Stomach (tissue), 9 donors: Measurements from ENCODE around the gene FXYD3. TPM values are rescaled to one million over a fixed set of nuclear protein-coding genes. Genes with fewer than 3 reads are reported as not detected.

Experiments
- DNase-seq, 2 donors: peaks; one replicate each; pipeline versions ENCODE4 v3.0.0 to v3.0.0-alpha.2; 2013 to 2019
- H3K27ac ChIP-seq, 5 donors: fragments of 200-600 bp in 4 of 5; sonication (generic) in 4 of 5; one replicate each; pipeline ENCODE4 v1.5.1; 2013 to 2019; ENCODE audit warnings: mild to moderate bottlenecking in 1 of 5, moderate library complexity in 1 of 5
- H3K27me3 ChIP-seq, 3 donors: fragments of 200-600 bp; sonication (generic); one replicate each; pipeline ENCODE4 v1.5.1; 2017 to 2019; ENCODE audit warnings: mixed run types in 1 of 3
- H3K36me3 ChIP-seq, 4 donors: fragments of 200-600 bp; sonication (generic); 1 replicate in 3 of 4; 2 replicates in 1 of 4; pipeline ENCODE4 v1.5.1; 2016 to 2019
- H3K4me1 ChIP-seq, 4 donors: fragments of 200-600 bp; sonication (generic); one replicate each; pipeline ENCODE4 v1.5.1; 2016 to 2019
- H3K4me3 ChIP-seq, 4 donors: fragments of 200-600 bp; sonication (generic) in 3 of 4; one replicate each; pipeline ENCODE4 v1.5.1; 2016 to 2019; ENCODE audit warnings: mild to moderate bottlenecking in 1 of 4
- H3K9me3 ChIP-seq, 4 donors: fragments of 200-600 bp; sonication (generic); one replicate each; pipeline ENCODE4 v1.5.1; 2016 to 2019
- EP300 ChIP-seq: sonication (generic); formaldehyde crosslinking; IDR thresholded peaks from one replicate; pipeline ENCODE4 v1.6.1; 2017; ENCODE audit warnings: antibody characterized with exemption
- POLR2A ChIP-seq, 4 donors: fragments of 450-650 bp; IDR thresholded peaks; one replicate each; pipeline ENCODE4 v1.6.1; 2016; ENCODE audit warnings: antibody characterized with exemption in 4 of 4, control low read depth in 2 of 4, mild to moderate bottlenecking in 1 of 4, moderate library complexity in 1 of 4
- POLR2AphosphoS5 ChIP-seq, 3 donors: sonication (generic); formaldehyde crosslinking; IDR thresholded peaks; one replicate each; pipeline ENCODE4 v1.6.1; 2016; ENCODE audit warnings: antibody characterized with exemption in 3 of 3
- WGBS, 5 donors: extraction: QIAGEN DNeasy Blood & Tissue Kit in 3 of 5; methylation state at CpG; one replicate each; pipeline versions ENCODE4 v1.1.5 to v1.1.7; 2013 to 2018; 5-methylcytosine and 5-hydroxymethylcytosine counted together
- intact Hi-C: fragments of 100-400 bp; cut with DNase I; formaldehyde crosslinking; loops from one replicate; pipeline ENCODE4 v1.15.1; 2023; ENCODE audit warnings: low total_unique reads
- polyA plus RNA-seq, 3 donors: library from polyadenylated mRNA; stranded (reverse); fragments of 200-250 nt; gene quantifications; one replicate each; pipeline ENCODE4 v1.2.3, GENCODE V29; 2013
- total RNA-seq, 5 donors: library from RNA; depleted of rRNA; stranded (reverse); fragments of >200 nt; gene quantifications; one replicate each; pipeline versions ENCODE4 v1.1.0 to v1.2.3, GENCODE V29; 2014 to 2016
- TF ChIP-seq, protein P1 (sequence below), 7 experiments: fragments of 450-650 bp in 4 of 7; fragments of 200-600 bp in 3 of 7; sonication (generic) in 3 of 7; IDR thresholded peaks; one replicate each; pipeline ENCODE4 v1.5.1; 2016 to 2019; ENCODE audit warnings: antibody characterized with exemption in 7 of 7, control low read depth in 2 of 7, mild to moderate bottlenecking in 1 of 7
- donor health status: healthy with polysubstance abuse.
- donor health status: Bipolar disorder and iron deficiency.
- donor health status: healthy.

Gene FXYD3
- total and polyA plus RNA-seq, 8 donors: 84.8 to 800 (median 441) TPM

DNA sequence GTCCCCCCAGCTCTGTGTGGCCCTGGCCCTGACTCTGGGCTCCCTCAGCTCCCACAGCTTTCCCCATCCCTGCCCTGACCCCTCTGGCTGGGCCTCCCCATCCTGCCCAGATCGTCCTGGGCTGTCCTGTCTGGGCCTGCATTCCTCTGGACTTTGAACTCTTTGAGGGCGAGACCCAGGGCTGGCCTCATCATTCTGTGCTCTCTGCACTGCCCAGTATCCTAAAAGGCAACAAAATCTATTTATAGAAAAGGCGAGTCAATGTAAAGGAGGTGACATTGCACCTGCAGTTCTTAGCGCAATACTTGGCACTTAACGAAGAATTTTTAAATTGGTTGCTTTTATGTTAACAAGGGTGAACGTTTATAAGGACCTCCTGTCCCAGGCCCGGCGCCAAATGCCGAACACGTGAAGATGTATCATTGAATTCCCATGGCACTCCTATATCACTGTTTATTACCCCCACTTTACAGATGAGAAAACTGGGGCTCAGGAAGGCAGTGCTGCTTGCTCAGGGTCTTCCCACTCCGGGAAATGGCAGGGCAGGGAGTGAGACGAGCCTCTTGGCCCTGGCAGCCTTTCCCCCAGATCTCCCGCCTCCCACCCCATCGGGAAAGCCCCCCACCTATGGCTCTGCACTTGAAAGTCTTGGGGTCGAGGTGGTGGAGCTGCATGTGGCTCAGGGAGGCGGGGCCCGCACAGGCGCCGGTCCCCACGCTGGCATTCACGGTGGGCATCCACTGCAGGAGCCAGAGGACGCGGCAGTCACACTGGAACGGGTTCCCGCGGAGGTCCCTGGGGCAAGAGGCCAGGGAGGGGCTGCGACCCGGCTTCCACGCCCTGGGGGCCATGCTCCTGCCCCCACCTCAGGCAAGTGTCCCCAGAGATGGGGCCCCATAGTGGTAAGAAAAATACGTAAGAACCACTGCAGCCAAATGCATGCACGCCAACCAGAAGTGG lies 15.4 kb downstream of the FXYD3 start:
- no peaks in the 10 kb centered on the region for H3K36me3 ChIP-seq
- no peaks in the 10 kb centered on the region for H3K9me3 ChIP-seq
- intact Hi-C loops: no loop called here
- no peak for DNase-seq
- 77 to 87% (median 84%) methylated on average over 12 to 31 of the region's 31 CpGs for WGBS, 5 donors
- H3K27me3 ChIP-seq: no peaks in the 10 kb centered on the region
- peaks cover 0 to 24% (median 21%) of the 10 kb centered on the region in 4 donors for H3K4me1 ChIP-seq
- TF ChIP-seq EP300: no peak
- no peak overlapping the region for H3K4me3 ChIP-seq
- no peak overlapping the region for H3K27ac ChIP-seq

DNA sequence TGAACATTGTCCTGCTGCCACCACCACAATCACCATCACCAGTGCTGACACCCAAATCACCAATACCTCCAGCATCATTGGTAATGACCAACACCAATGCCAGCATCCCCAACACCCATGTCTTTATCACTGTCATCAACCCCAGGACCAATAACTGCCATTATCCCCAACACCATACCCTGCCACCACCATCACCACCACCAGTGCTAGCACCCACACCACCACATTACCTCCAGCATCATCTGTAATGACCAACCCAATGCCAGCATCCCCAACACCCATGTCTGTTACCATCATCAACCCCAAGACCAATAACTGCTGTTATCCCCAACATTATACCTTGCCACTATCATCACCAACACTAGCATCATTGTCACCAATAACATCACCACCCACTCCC lies 16.6 kb downstream of the FXYD3 start:
- H3K4me1 ChIP-seq: peaks cover 3 to 32% (median 31%) of the 10 kb centered on the region in 4 donors
- no peak overlapping the region for H3K4me3 ChIP-seq
- no peak overlapping the region for H3K27ac ChIP-seq
- no peaks in the 10 kb centered on the region for H3K36me3 ChIP-seq
- no peaks in the 10 kb centered on the region for H3K27me3 ChIP-seq
- no peaks in the 10 kb centered on the region for H3K9me3 ChIP-seq
- no peak for TF ChIP-seq POLR2AphosphoS5 (IDR thresholded peaks at IDR 0.05)
- TF ChIP-seq EP300: no peak
- TF ChIP-seq, protein P1, sequence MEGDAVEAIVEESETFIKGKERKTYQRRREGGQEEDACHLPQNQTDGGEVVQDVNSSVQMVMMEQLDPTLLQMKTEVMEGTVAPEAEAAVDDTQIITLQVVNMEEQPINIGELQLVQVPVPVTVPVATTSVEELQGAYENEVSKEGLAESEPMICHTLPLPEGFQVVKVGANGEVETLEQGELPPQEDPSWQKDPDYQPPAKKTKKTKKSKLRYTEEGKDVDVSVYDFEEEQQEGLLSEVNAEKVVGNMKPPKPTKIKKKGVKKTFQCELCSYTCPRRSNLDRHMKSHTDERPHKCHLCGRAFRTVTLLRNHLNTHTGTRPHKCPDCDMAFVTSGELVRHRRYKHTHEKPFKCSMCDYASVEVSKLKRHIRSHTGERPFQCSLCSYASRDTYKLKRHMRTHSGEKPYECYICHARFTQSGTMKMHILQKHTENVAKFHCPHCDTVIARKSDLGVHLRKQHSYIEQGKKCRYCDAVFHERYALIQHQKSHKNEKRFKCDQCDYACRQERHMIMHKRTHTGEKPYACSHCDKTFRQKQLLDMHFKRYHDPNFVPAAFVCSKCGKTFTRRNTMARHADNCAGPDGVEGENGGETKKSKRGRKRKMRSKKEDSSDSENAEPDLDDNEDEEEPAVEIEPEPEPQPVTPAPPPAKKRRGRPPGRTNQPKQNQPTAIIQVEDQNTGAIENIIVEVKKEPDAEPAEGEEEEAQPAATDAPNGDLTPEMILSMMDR (IDR thresholded peaks at IDR 0.05): no peak
- TF ChIP-seq POLR2A (IDR thresholded peaks at IDR 0.05): no peak
- intact Hi-C loops: no loop called here
- DNase-seq: no peak

DNA sequence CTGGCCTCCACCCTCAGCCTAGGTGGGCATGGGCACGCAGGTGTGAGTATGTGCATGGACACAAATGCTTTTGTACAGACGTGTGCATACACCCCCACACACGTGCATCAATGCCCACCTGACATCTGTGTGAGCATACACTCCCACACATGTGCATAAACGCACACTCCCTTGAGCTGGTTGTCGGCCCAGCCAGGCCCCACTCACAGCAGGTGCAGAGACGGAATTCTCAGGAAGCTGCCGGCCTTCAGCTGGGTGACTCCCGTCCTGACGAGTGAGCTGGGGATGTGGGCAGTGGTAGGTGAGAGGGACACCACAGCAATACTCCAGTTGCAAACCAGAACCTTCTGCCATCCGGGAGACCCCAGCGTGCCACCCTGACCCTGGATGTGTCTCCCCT lies 18.2 kb downstream of the FXYD3 start:
- TF ChIP-seq EP300 (no peak), POLR2A (IDR thresholded peaks at IDR 0.05) (no peak), POLR2AphosphoS5 (IDR thresholded peaks at IDR 0.05) (no peak)
- TF ChIP-seq, protein P1 (IDR thresholded peaks at IDR 0.05): no peak
- Histone ChIP-seq H3K36me3 (no peaks in the 10 kb centered on the region), H3K27ac (peak overlapping the region in 2 of 5 donors; percentile 47 to 73), H3K4me1 (peaks cover 7 to 44% (median 41%) of the 10 kb centered on the region in 4 donors), H3K9me3 (no peaks in the 10 kb centered on the region), H3K27me3 (peaks cover 0 to 4% (median 0%) of the 10 kb centered on the region in 3 donors), H3K4me3 (peak overlapping the region; percentile 20 to 32 (median 24))
- no peak for DNase-seq
- WGBS, 5 donors: 69 to 82% (median 75%) methylated on average over 5 to 11 of the region's 11 CpGs
- intact Hi-C loops: no loop called here

DNA sequence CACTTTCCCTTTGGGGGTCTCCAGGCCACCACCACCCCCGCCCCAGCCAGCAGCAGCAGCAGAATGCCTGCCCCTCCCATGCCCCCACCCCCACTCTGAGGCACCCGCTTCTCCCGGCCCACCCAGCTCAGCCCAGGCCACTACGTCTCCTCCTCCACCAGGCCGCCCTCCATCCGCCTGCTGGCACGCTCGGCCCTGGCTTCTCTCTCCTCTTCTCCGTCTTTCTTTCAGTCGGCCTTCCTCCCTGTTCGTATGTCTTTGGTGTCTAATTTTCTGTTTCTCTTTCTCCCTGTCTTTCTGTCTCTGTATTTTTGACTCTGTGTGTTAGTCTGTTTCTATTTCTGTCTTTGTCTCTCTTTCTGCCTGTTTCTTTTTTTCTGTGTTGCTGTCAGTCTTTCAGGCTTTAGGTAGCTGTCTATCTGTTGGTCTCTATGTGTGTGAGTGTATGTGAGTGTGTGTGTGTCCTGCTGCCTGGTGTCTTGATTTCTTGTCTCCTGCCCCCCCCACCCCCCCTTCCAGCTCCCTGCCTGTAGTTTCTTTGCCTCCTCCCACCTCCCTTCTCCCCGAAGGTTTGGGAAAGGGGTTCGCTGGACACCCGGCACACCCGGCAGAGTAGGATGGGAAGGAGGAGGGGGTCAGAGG lies 19.1 kb downstream of the FXYD3 start, which contains the start of gene LGI4:
TSS of gene LGI4 (minus strand) at position 459 of the 642 bp plus-strand sequence. CDS start at position 80, 379 bp downstream.
- no peaks in the 10 kb centered on the region for H3K9me3 ChIP-seq
- WGBS, 5 donors: 53 to 76% (median 72%) methylated on average over 12 to 15 of the region's 15 CpGs
- intact Hi-C loops: no loop called here
- H3K27ac ChIP-seq: peak within 1 kb of the TSS in 4 of 5 donors; percentile 47 to 73 (median 54)
- TF ChIP-seq, protein P1 (IDR thresholded peaks at IDR 0.05): no peak
- TF ChIP-seq EP300 (no peak), POLR2A (IDR thresholded peaks at IDR 0.05) (no peak), POLR2AphosphoS5 (IDR thresholded peaks at IDR 0.05) (no peak)
- no peaks in the 10 kb centered on the region for H3K36me3 ChIP-seq
- peak within 1 kb of the TSS; percentile 20 to 32 (median 24) for H3K4me3 ChIP-seq
- DNase-seq: peak in 1 of 2 donors; percentile 44
- peaks cover 0 to 4% (median 0%) of the 10 kb centered on the region in 3 donors for H3K27me3 ChIP-seq
- H3K4me1 ChIP-seq: peaks cover 7 to 44% (median 43%) of the 10 kb centered on the region in 4 donors
